HepG2 (cell line): ENCODE measurements around the gene ATP13A4. TPM values are rescaled to one million over a fixed set of nuclear protein-coding genes. Genes with fewer than 3 reads are reported as not detected.

Experiments
- ATAC-seq: fragments of 200-7000 bp; cut with Tn5 transposase; 3 replicates; pipeline ENCODE4 v1.9.1; 2020; ENCODE audit warnings: mild to moderate bottlenecking, moderate library complexity
- BruUV-seq: library from RNA; stranded (reverse); fragments of 400-500 nt; replicated peaks from 2 replicates; lab custom pipeline; 2021; lab: Mats Ljungman, UMichigan
- CTCF ChIA-PET: fragments of 300-600 bp; formaldehyde crosslinking; extraction: SDS; loops from one replicate; lab custom pipeline; 2021; ENCODE audit warnings: low total read pairs, inconsistent platforms, low intra/inter-chr PET ratio; lab: Yijun Ruan, JAX
- POLR2A ChIA-PET: fragments of 350-600 bp; sonication (Branson Sonifier 250); formaldehyde crosslinking; loops from one replicate; lab custom pipeline; 2020; ENCODE audit warnings: antibody characterized with exemption, inconsistent platforms; lab: Yijun Ruan, JAX
- DNase-seq: peaks from one replicate; pipeline ENCODE4 v3.0.0-alpha.2; 2015; ENCODE audit warnings: low spot score
- FAIRE-seq: peaks from 3 replicates; lab custom pipeline; 2011; peaks lifted over from hg19 to GRCh38; lab: Jason Lieb, UNC
- H2AFZ ChIP-seq: one replicate; pipeline ENCODE4 v1.6.1; 2011; ENCODE audit warnings: low read length, inconsistent platforms
- H3K27ac ChIP-seq: fragments of 300-600 bp; 3 replicates; pipeline ENCODE4 v1.8.0; 2011; ENCODE audit warnings: mixed run types, mild to moderate bottlenecking, mixed read lengths, low read length, inconsistent platforms; ENCODE audit not compliant: insufficient read depth; ENCODE audit errors: extremely low read length
- H3K27me3 ChIP-seq, 2 experiments: fragments of 200-600 bp in 1 of 2; 2 replicates in 1 of 2; 3 replicates in 1 of 2; pipeline versions ENCODE4 v1.6.0 to v1.8.0; 2011; ENCODE audit warnings: low read length in 2 of 2, mild to moderate bottlenecking in 2 of 2, moderate library complexity in 2 of 2, inconsistent platforms in 1 of 2; ENCODE audit not compliant: insufficient read depth in 2 of 2, control insufficient read depth in 1 of 2
- H3K36me3 ChIP-seq, 2 experiments: fragments of 200-600 bp in 1 of 2; replicated peaks in 1 of 2; 2 replicates in 1 of 2; 3 replicates in 1 of 2; pipeline versions ENCODE4 v1.5.1 to v1.8.0; 2011; ENCODE audit warnings: low read length in 2 of 2, inconsistent platforms in 1 of 2; ENCODE audit not compliant: insufficient read depth in 2 of 2, control insufficient read depth in 1 of 2
- H3K4me1 ChIP-seq: 2 replicates; pipeline ENCODE4 v1.5.1; 2012; ENCODE audit warnings: low read length, inconsistent platforms; ENCODE audit not compliant: insufficient read depth
- H3K4me2 ChIP-seq: 2 replicates; pipeline ENCODE4 v1.6.0; 2011; ENCODE audit warnings: low read depth, low read length, inconsistent platforms
- H3K4me3 ChIP-seq, 3 experiments: fragments of 200-600 bp in 1 of 3; sonication (generic), shearing (Covaris generic) in 1 of 3; replicated peaks in 1 of 3; 2 replicates each; pipeline ENCODE4 v1.5.1; 2011 to 2016; ENCODE audit warnings: low read length in 3 of 3, inconsistent platforms in 2 of 3, low read depth in 2 of 3, mild to moderate bottlenecking in 2 of 3, control low read depth in 1 of 3, mixed read lengths in 1 of 3; ENCODE audit not compliant: insufficient read depth in 1 of 3
- H3K79me2 ChIP-seq: one replicate; pipeline ENCODE4 v1.6.1; 2011; ENCODE audit warnings: low read length, inconsistent platforms; ENCODE audit not compliant: insufficient read depth
- H3K9ac ChIP-seq: 2 replicates; pipeline ENCODE4 v1.6.0; 2011; ENCODE audit warnings: mild to moderate bottlenecking, low read depth, low read length, inconsistent platforms; ENCODE audit not compliant: insufficient read depth
- H3K9me3 ChIP-seq: 2 replicates; pipeline ENCODE4 v1.5.1; 2012; ENCODE audit warnings: mild to moderate bottlenecking, low read length
- H4K20me1 ChIP-seq: 2 replicates; pipeline ENCODE4 v1.6.0; 2011; ENCODE audit warnings: inconsistent platforms, mild to moderate bottlenecking, low read length, moderate library complexity; ENCODE audit not compliant: insufficient read depth
- RXRA ChIP-seq: sonication (generic); formaldehyde crosslinking; IDR thresholded peaks from 2 replicates; pipeline ENCODE4 v1.5.1; 2020; ENCODE audit warnings: missing genetic modification reagents
- SCMH1 ChIP-seq: sonication (generic); formaldehyde crosslinking; IDR thresholded peaks from 2 replicates; pipeline ENCODE4 v1.9.0; 2021; ENCODE audit warnings: missing genetic modification reagents, mild to moderate bottlenecking, borderline replicate concordance
- ZNF724P ChIP-seq: sonication (generic); formaldehyde crosslinking; IDR thresholded peaks from 2 replicates; pipeline ENCODE4 v1.8.0; 2022; ENCODE audit warnings: missing genetic modification reagents, borderline replicate concordance
- ZNF746 ChIP-seq: sonication (generic); formaldehyde crosslinking; IDR thresholded peaks from 2 replicates; pipeline ENCODE4 v1.8.0; 2022; ENCODE audit warnings: mild to moderate bottlenecking, missing genetic modification reagents
- WGBS: methylation state at CpG from one replicate; pipeline ENCODE4 v1.1.6; 2017; ENCODE audit warnings: low lambda C conversion rate; 5-methylcytosine and 5-hydroxymethylcytosine counted together
- in situ Hi-C: cut with HindIII; loops from 2 replicates; pipeline ENCODE4 v1.10.0; 2017; ENCODE audit warnings: low pct_unique_long_range_greater_than_20kb; ENCODE audit not compliant: extremely low pct_ligation_motif_present
- intact Hi-C: fragments of 100-400 bp; cut with micrococcal nuclease; formaldehyde crosslinking; loops from one replicate; pipeline ENCODE4 v1.10.0; 2022; ENCODE audit not compliant: unreplicated experiment
- polyA plus RNA-seq, 8 experiments: library from polyadenylated mRNA; depleted of rRNA in 3 of 8; stranded (reverse) in 7 of 8; unstranded in 1 of 8; fragments of >200 nt; fragmentation: Illumina TruSeq in 4 of 8; extraction: Trizol in 4 of 8; gene quantifications; 2 replicates each; pipeline versions ENCODE4 v1.2.1 to v1.2.3, GENCODE V29; 2011 to 2016; ENCODE audit warnings: low read depth in 4 of 8, missing spikeins in 1 of 8, mixed read lengths in 1 of 8; ENCODE audit not compliant: insufficient read depth in 1 of 8
- total RNA-seq, 5 experiments: library from RNA; depleted of rRNA; stranded (reverse); fragments of >200 nt; fragmentation: Illumina TruSeq; extraction: Trizol; gene quantifications; 2 replicates each; pipeline ENCODE4 v1.2.3, GENCODE V29; 2016; ENCODE audit warnings: low read depth in 1 of 5
- TF ChIP-seq, protein P1 (sequence below): sonication (generic); formaldehyde crosslinking; IDR thresholded peaks from 2 replicates; pipeline ENCODE4 v1.8.1; 2022; ENCODE audit warnings: mild to moderate bottlenecking, missing genetic modification reagents
- TF ChIP-seq, protein P2 (sequence below): IDR thresholded peaks from 2 replicates; pipeline ENCODE4 v1.4.0; 2020; ENCODE audit warnings: mild to moderate bottlenecking, missing genetic modification reagents

Gene ATP13A4
- total and polyA plus RNA-seq, 2 of the 13 experiments (the other 11 are each of a cell fraction or from before 2014, with no cell fraction given), result 0.01 to 0.07 TPM

DNA sequence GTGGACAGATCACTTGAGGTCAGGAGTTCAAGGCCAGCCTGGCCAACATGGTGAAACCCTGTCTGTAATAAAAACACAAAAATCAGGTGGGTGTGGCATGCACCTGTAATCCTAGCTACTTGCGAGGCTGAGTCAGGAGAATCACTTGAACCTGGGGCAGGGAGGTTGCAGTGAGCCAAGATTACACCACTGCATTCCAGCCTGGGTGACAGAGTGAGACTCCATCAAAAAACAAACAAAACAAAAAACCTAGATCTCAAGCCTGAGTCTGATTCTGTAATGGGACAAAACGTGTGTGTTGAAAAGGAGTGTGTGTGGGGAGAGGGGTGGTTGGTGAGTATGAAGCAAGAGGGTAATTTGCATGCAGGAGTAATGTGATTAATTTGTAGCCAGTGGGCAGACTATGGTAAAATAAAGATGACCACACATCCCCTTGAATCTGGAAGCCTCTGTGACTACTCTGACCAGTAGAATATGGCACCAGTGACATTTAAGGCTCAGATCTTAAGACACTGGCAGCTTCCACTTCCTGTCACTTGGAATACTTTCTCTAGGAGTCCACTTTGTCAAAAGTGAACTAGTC is 19.9 kb upstream of the ATP13A4 start:
- Histone ChIP-seq H3K9me3 (no peaks in the 10 kb centered on the region), H2AFZ (no peak overlapping the region), H3K36me3 (no peaks in the 10 kb centered on the region)
- CTCF ChIA-PET, result no interaction called here
- intact Hi-C loops, result no loop called here
- TF ChIP-seq, protein P1, sequence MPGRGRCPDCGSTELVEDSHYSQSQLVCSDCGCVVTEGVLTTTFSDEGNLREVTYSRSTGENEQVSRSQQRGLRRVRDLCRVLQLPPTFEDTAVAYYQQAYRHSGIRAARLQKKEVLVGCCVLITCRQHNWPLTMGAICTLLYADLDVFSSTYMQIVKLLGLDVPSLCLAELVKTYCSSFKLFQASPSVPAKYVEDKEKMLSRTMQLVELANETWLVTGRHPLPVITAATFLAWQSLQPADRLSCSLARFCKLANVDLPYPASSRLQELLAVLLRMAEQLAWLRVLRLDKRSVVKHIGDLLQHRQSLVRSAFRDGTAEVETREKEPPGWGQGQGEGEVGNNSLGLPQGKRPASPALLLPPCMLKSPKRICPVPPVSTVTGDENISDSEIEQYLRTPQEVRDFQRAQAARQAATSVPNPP (CRISPR knock-in tag), result no peak
- TF ChIP-seq RXRA (no peak), ZNF724P (no peak), ZNF746 (CRISPR knock-in tag) (no peak), SCMH1 (CRISPR knock-in tag) (no peak)
- TF ChIP-seq, protein P2, sequence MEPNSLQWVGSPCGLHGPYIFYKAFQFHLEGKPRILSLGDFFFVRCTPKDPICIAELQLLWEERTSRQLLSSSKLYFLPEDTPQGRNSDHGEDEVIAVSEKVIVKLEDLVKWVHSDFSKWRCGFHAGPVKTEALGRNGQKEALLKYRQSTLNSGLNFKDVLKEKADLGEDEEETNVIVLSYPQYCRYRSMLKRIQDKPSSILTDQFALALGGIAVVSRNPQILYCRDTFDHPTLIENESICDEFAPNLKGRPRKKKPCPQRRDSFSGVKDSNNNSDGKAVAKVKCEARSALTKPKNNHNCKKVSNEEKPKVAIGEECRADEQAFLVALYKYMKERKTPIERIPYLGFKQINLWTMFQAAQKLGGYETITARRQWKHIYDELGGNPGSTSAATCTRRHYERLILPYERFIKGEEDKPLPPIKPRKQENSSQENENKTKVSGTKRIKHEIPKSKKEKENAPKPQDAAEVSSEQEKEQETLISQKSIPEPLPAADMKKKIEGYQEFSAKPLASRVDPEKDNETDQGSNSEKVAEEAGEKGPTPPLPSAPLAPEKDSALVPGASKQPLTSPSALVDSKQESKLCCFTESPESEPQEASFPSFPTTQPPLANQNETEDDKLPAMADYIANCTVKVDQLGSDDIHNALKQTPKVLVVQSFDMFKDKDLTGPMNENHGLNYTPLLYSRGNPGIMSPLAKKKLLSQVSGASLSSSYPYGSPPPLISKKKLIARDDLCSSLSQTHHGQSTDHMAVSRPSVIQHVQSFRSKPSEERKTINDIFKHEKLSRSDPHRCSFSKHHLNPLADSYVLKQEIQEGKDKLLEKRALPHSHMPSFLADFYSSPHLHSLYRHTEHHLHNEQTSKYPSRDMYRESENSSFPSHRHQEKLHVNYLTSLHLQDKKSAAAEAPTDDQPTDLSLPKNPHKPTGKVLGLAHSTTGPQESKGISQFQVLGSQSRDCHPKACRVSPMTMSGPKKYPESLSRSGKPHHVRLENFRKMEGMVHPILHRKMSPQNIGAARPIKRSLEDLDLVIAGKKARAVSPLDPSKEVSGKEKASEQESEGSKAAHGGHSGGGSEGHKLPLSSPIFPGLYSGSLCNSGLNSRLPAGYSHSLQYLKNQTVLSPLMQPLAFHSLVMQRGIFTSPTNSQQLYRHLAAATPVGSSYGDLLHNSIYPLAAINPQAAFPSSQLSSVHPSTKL (CRISPR knock-in tag), result no peak
- TF ChIP-seq, all 625 proteins: peak for 0
- in situ Hi-C loops, result loop anchor here (5.0 to 25.0 kb wide), 5 partner anchors 112 to 1012 kb away; partner anchors contain the start of gene MB21D2
- H3K9ac ChIP-seq, result no peak overlapping the region
- no peaks in the 10 kb centered on the region for H4K20me1 ChIP-seq
- 0% methylated on average over 2 of the region's 2 CpGs for WGBS
- H3K27me3 ChIP-seq, result peaks cover 0 to 3% of the 10 kb centered on the region in 2 experiments; a peak in 1 of 5 replicates
- no peaks in the 10 kb centered on the region for H3K79me2 ChIP-seq
- H3K4me1 ChIP-seq, result no peaks in the 10 kb centered on the region
- no peak overlapping the region for H3K4me3 ChIP-seq
- H3K27ac ChIP-seq, result no peak overlapping the region
- DNase-seq (no peak), FAIRE-seq (no peak), ATAC-seq (no peak)
- no TSS peak for BruUV-seq
- H3K4me2 ChIP-seq, result no peak overlapping the region
- POLR2A ChIA-PET, result no interaction called here
